ENCODE results near the gene TMEM200A.

TMEM200A gene

DNA sequence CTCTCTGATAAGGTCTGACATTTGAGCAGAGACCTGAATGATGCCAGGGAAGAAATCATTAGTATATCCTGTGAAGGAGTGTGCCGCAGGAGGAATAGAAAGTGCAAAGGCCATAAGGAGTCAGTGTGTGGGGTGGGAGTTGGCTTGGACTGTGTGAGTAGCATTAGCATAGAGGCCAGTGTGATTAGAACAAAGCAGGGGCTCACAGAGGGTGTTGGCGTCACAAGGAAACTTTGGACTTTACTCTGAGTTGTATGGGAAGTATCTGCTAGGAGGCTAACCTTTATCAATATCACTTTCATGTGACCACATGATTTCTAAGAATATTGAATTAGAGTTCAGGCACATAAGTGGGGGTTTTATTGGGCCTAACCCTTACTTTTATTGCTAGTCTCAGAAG, 12.1 kb downstream of the TMEM200A start:
- DNase-seq, result no peak

DNA sequence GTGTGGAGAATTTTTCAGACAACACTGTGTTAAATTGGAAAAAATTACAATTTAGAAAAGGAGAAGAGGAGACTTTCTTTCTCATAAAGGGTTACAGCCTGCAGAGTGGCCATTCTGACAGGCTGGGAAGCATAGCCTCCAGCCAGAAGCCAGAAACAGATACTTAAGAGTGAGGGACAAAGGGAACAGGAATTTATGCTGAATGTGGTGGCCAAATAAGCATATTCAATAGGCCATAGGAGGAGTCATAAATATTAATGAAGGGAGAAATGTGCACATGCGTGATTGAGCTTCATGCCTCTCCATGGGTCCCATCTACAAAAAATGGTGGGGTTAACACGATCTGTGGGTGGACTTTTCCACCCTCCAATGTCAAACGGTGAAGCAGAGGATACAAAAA, 13.4 kb downstream of the TMEM200A start:
- no peak for DNase-seq

DNA sequence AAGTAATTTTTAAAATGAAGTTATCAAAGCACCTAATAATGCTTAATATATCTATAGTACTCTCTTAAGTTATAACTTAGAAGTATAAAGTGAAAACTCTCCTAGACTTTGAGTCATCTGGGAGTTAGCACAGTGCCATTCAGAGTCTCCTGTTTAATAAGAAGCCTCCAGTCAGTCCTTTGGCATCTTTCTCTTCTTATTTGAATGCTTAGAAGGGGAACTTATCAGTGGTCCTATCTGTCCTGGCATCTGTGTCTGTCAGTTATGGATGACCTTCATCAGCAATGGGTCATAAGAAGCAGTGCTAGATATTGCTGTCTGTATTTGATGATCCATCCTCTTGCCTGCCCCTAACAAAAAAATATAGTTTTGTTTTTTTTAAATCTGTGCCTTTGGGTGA, 15.2 kb downstream of the TMEM200A start:
- no peak for DNase-seq

DNA sequence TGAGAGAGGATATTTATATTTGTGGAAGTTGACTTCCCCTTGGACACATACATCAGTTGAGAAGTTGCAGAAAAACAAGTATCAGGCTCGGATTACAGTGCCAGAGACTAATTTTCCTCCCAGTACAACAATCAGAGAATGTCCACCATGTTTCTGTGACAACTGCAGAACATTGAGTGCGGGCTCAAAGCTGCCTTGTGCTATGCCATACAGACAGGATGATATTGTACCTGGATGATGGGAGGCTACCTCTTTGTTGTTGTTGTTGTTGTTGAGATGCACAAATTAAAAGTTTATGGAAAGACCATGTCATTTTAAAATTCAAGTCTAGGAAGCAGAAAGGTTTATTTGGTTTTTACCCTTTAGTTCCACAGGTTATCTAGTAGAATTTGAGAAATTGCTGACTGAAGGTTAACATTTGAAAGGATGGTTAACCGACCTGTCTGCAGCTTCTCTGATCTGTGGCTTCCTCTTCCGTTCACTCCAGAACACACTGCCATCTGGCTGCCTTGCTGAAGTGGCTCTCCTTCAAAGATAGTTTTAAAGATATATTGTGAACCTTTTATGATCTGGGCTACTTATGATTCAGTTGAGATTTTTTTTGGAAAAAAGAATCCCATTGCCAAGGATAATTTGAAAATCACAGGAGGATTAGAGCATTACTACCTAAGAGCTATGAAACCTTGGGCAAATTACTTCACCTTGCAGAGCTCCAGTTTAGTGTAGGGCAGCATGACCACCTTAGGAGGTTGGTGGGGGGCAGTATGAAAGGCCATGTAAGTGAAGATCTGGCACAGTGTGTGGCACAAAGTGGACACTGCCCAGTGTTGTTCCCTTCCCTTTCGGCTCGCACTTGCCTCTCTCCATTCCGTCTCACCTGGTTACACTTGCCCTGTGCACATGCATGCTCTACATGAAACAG, 15.9 kb downstream of the TMEM200A start:
- no peak for DNase-seq

DNA sequence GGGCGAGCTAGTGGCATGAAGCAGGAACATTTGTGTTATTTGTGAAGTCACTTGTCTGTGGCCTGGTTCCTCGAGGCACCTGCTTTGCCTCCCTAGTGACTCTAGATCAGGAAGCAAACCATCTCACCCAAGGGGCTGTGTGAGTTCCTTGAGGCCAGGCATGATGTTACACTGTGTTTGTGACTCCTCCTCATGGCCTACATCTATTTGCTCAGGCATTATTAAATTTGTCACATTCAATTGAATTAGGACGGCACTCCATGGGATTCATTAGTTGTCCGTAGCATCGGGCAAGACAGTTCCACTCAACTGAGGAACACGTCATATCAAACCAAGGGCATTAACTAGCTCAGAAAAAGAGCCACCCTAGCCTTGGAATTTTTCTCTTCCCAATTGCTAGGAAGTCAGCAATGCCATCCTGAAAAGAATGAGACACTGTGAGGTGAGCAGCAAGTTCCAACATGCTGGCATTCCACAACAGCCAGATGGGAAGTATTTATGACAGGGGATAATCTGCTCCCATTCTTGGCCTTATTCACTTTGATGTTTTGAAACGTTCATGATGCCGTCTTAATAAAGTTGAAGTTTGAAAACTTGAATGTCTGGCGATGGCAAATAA, 17.2 kb downstream of the TMEM200A start:
- no peak for DNase-seq

DNA sequence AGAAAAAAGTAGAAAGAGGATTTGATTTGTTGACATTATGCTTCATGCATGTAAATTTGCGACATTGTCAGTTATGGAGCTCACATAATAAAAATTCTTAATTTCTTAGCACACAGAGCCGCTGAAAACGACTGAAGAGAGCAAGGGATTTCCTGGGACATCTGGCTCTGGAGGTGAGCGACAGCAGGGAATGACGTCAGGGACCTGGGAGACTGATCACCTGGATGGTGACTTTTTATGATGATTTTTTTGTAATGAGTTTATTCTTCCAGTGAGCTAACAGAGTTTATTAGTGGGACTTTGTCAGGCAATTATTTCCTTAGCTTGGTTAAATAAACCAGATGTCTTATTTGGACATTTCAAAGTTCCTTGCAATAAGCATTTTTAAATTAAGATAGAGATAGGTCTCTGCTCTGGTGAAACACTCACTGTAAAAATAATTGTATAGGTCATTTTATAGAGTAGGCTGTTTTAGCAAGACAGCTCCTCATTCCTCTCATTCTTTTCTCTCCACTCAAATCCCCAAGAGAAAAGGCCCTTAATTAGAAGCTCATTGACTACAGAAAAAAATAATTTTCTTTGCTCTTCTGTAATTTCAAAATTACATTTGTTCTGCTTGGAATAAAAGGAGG, 19.4 kb downstream of the TMEM200A start:
- DNase-seq, result no peak

DNA sequence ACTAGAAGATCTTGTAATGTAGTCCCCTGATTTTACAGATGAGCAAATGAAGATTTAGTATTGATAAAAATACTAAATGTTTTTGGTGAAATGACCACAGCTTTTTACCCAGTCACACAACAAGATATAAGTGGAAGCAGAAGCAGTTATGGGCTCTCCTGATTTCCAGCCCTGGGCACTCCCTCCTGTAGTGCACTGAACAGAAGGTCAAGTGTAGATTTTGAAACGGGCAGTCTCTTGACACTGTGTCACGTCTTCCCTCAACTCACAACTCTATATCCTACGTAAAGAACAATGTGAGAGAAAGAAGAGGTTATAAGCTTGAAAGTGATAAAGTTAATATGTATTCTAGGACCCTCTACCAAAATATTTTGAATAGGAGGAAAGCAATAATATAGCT, 23.3 kb downstream of the TMEM200A start:
- DNase-seq, result no peak

DNA sequence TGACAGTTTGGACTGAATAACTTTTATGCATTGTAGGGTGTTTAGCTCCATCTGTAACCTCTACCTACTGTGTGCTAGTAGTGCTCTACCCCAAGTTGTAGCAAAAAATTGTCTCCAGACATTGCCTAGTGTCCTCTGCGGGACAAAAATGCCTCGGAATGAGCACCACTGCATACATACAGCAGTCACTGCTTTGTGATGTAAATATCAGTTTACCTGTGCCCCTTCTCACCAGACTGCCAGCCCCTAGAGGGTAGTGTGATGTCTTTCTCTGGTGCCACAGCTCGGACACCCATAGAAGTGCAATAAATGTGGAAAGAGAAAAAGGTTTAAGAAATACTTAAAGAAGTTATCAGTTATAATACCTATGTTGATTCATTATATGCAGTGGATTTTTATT, 25.1 kb downstream of the TMEM200A start:
- no peak for DNase-seq

DNA sequence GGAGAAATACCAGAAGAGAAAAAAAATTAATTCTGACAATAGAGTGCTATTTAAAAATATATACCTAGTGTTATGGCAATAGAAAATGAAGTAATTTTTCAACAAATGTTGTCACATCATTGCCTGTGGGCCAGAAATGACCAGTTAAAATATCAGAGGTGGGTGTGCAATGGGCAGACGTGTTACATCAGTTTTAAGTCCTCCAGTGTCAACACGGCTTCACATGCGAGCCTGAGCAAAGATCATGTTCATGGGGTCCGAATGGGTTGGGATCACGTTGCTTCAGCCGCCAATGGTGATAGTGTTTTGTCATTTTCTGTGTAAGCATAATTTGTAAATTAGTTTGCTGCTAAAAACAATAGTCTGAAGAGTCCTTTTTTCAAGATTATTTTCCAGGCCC, 27.5 kb downstream of the TMEM200A start:
- DNase-seq, result no peak

DNA sequence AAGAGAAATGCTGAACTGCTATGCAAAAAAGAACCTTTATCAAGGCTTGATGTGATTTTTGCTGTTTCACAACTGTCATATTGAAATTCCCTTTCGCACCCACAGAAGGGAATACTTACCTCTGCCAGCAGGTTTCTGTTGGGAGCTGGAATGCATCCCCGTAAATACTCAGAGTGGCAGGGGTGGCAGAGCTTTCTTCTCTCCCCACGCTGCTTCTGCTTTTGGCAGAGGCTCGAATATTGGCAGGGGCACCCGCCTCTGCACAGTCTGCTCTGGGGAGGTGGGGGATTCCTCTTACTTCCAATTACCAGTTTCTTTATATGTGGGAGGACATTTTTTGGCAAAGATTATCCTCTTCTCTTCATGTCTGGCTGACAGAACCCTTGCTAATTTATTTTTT, 28.4 kb downstream of the TMEM200A start:
- DNase-seq, result no peak

DNA sequence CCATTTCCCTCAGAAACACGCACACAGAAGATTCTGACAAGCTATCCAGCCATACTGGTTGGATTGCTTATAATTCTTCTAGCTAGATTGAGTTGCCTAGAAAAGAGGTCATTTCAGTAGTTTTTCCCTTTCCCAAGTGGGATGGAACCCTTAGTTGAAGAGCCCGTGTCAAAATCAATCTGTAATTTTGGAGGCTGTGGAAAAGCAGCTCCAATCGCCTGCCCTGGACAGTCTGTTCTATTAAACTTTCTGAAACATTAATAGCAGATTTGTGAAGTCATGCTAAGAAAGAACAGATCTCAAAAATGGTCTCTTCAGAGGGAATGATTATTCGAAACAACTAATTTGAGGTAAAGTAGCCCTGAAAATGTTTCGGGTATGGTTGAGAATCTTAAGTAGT, 29.3 kb downstream of the TMEM200A start:
- no peak for DNase-seq

DNA sequence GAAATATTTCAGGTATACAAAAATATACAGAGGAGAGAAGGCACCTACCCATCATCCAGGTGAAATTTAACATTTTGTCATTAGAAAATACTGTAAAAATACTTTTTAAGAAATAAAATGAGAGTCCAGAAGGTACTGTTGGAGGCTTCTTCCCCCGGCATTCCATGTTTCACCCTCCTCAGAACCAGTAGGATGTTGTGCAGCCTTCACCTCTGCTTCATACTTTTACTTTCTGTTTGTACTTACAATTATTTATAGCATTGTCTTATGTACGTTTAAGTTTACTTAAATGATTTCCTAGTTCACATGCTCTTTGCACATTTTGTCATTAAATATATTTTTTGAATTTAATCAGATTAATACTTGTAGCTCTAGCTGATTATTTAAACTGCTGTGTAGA, 30.9 kb downstream of the TMEM200A start:
- DNase-seq, result no peak

DNA sequence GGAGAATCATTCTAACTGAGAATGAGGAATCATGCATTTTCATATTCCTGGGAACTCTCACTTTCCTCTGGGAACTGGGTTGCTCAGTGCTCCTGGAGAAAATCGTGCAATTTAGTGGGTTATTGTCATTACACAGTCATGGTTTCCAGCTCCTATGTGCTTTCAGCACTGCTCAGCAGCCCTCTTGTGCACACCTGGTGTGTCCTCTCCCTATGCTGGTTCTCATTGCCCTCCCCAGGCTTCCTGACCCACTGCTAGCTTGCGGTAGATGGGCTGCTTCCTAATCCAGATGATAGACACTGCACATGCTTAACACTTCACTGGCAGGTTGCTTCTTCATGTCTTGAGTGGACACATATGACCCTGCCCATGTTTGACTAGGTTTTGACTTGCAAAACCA, 39.7 kb downstream of the TMEM200A start:
- DNase-seq, result no peak

DNA sequence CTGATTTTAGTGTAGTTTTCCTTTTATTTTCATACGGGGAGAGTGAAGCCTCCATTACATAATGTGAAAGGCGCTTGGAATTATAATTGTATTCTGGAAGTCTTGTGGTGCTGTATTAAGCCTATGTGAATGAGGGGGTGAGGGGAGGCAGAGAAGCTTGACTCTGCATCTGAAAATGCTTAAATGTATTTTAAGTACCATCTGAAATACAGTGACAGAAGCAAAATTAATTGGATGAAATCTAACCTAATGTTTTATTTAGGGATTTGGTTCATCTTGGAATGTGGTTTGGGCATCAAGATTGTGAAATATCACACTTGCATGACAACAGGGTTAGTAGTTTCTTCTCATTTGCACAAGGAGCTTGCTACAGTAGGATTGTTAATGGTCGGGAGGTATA, 41.2 kb downstream of the TMEM200A start:
- no peak for DNase-seq

DNA sequence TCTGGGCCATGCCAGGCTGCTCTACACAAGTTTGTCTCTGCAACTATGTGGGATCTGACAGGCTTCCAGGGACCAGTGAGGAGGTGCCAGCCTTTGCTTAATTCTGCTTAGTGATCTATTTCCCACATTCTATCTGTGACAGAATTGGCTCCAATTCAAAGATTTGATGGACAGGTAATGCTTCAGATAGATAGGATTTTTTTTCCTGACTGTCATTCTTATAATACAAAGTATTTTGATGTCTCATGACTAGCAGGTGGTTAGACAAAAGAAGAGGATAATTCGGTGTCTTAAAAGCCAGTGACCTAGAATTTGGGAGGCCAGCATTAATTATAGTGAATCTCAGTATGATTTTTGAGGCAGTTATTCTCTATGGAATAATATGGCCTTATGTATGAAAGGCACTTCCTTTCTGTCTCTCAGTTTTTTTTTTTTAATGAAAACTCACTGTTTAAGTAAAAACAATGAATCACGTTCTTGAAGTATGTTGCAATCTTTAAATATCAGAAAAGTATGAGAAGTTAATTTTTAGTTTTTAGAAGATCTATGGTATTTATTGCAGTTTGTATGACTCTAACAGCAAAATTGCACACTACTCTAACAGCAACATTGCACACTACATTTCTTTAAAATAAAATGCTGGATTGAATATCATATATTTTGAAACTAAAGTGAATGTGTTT, 43.7 kb downstream of the TMEM200A start:
- DNase-seq, result no peak

DNA sequence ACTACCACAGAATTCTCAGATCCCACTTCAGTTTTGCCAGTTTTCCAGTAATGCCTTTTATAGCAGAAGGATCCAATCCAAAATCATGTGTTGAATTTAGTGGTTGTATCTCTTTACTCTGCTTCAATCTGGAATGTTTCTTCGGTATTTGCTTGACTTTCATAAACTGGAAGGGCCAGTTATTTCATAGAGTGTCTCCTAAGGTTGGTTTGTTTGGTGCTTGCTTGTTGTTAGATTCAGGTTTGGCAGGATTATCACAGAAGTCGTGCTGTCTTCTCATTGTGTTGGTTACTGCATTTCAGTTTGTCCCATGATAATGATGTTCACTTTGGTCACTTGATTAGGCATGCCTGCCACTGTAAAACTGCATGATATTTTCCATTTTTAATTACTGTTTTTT, 45.7 kb downstream of the TMEM200A start:
- no peak for DNase-seq

DNA sequence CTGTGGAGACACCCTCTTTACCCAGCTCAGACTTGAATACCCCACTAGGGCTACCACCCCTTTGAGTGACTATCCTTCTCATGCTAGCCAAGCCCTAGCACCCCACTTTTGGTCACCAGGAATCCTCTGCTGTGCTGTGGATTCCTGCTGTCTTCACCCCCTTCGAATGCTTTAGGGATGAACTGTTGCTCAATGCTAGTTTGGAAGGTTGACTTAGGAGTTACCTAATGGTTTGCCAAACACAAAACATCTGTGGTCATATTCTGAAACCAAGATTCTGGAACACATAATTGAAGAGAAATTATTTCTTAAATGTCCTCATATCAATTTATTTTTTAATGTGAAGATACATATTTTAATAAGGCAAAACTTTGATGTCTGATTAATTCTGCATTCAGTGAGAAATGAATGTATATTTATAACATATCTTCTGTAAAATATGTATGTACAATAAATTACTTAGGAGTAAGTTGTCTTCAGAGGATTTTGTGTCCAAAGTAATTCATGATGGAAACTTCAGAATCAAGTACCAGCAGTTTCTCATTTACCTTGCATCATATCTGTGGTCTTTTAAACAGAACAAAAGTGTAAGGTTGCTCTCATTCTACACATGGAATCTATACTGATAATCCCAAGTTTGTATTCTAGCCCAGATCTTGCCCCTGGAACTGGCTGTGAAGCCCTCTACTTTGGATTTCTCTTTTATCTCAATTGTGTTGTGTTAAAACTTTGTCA, 46.9 kb downstream of the TMEM200A start:
- DNase-seq, result no peak

DNA sequence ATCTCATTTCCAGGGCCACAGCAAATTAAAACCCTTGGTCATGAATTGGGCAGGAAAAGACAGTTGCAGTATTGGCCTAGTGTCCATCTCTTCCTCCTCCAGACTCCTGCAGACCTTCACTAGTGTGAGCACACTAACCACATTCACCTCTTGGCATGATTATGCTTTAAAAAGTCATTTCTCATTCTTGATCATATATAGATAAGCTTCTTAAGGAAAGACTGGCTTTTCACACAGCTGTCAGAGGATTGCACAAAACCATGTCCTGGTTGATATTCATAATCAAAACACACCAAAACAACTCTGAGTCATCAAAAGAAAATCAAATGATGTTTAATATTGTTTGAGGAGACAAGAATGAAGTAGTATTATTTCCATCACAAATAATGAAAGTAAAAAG, 52.1 kb downstream of the TMEM200A start:
- DNase-seq, result no peak

DNA sequence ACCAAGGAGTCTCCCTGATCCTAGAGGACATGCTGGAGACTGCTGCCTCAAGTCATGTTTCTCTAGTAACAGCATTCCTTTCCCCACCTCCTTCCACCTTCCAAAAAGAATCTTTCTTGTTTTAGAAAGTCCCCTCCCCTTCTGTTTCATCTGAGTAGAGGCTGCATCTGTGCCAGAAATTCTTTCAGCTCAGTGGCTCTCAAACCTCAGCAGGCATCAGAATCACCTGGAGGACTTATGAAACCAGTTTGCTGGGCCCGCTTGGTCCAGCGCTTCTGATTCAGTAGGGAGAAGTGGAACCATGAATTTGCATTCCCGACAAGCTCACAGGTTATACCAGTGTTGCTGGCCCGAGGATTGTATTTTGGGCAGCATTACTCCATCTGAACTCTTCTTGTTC, 55.1 kb downstream of the TMEM200A start:
- no peak for DNase-seq

DNA sequence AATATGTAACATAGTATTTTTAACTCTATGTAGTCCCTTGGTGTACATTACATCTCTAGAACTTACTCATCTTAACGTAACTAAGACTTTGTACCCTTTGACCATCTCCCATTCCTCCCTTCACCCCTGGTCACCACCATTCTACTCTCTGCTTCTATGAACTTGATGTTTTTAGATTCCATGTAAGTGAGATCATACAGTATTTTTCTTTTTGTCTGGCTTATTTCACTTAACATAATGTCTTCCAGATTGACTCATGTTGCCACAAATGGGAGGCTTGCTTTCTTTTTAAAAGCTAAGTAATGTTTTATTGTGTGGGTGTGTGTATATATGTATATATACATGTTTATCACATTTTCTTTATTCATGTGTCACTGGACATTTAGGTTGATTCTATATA, 55.8 kb downstream of the TMEM200A start:
- DNase-seq, result no peak

DNA sequence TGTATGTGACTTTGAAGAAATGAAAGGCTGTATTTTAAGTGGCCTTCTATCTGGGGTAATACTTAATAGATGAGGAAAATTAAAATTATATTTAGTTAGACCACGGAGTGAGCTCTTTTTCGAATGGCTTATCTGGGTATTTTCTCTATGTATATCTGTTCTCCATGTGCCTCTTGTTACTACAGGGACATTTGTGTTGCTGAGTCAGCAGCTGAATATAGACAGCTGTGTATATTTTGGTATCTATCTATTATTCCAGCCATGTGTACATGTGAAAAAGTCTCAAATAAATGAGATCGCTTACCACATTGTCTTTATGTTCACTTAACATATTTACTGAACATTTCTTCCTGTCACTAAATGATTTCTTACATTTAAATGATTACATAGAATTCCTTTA, 57.2 kb downstream of the TMEM200A start:
- DNase-seq, result no peak

DNA sequence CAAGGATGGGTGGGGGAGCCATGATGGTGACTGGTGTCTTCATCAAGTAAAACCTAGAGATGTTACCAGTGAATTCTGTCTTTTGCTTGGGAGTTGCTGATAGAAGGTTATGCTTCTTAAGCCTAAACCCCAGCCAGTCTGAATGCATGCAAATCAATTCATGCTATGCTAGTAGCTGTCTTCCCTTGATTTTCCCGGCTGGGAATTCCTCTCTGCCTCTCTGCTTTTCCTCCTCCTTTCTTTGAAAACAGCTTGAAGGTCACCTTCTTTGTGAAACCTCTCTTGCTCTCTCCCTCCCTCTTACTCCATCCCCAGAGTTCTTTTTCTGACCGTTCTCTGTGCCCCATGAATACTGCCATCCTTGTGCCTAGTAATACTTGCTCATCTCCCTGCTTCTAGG, 58.9 kb downstream of the TMEM200A start:
- DNase-seq, result no peak

DNA sequence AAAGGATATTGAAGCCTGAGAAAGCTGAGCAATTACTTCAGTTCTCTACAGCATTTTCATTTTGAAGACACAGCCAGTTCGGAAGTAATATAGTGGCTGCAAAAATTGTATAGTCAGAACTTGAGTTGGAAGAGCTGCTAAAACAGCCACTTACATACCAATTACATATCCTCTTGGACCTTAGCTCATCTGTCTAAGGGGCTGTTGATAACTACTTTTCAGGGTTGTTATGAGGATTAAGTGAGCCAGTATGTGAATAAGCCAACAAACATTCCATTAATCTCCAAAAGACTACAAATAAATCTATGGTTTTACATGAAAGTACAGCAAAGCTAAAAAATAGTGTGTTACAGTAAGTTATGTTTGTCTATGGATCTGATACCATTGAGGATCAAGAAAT, 59.7 kb downstream of the TMEM200A start:
- DNase-seq, result no peak
